HG03039 (cell line): Measurements from ENCODE around the gene KRTAP29-1.
"Not testable (repeated sequence)": the region's sequence is repeated elsewhere in the genome, so short reads cannot be mapped to it uniquely, and the experiment has no call there.

Source experiments
- ATAC-seq: cut with Tn5 transposase; IDR thresholded peaks from one replicate; pipeline ENCODE4 v1.9.1; 2021; ENCODE audit warnings: mild to moderate bottlenecking, moderate library complexity; ENCODE audit not compliant: unreplicated experiment

Gene KRTAP29-1

GRCh38 chr17:41302981-41303380 is 330 bp upstream of the KRTAP29-1 start:
- no peak for ATAC-seq

GRCh38 chr17:41301204-41301790 is 1.4 kb downstream of the KRTAP29-1 start:
- no peak for ATAC-seq

GRCh38 chr17:41298458-41299135 is 4.1 kb downstream of the KRTAP29-1 start:
- no peak for ATAC-seq

- no peak for ATAC-seq
Measured at GRCh38 chr17:41296846-41297245, 5.8 kb downstream of the KRTAP29-1 start.

GRCh38 chr17:41294016-41294415 is 8.6 kb downstream of the KRTAP29-1 start:
- ATAC-seq = no peak

GRCh38 chr17:41287050-41287449 is 15.6 kb downstream of the KRTAP29-1 start:
- ATAC-seq = no peak

- no peak for ATAC-seq
Measured at GRCh38 chr17:41284546-41284945, 18.1 kb downstream of the KRTAP29-1 start.

- ATAC-seq = no peak
Measured at GRCh38 chr17:41284043-41284442, 18.6 kb downstream of the KRTAP29-1 start.

- ATAC-seq = no peak
Measured at GRCh38 chr17:41278176-41278955, 24.3 kb downstream of the KRTAP29-1 start.

GRCh38 chr17:41275648-41276190 is 26.9 kb downstream of the KRTAP29-1 start, which contains the start of gene KRTAP9-7:
TSS of gene KRTAP9-7 (plus strand) at chr17:41275698. CDS start at chr17:41275698, 0 bp downstream.
- ATAC-seq = not testable (repeated sequence)

GRCh38 chr17:41271858-41272257 is 30.8 kb downstream of the KRTAP29-1 start:
- ATAC-seq = no peak

GRCh38 chr17:41271323-41271722 is 31.3 kb downstream of the KRTAP29-1 start:
- ATAC-seq = not testable (repeated sequence)

- no peak for ATAC-seq
Measured at GRCh38 chr17:41267711-41268110, 34.9 kb downstream of the KRTAP29-1 start.

GRCh38 chr17:41265078-41265477 is 37.6 kb downstream of the KRTAP29-1 start, which contains the start of gene KRTAP9-6:
TSS of gene KRTAP9-6 (plus strand) at chr17:41265378. CDS start at chr17:41265378, 0 bp downstream.
- no peak for ATAC-seq

- ATAC-seq = no peak
Measured at GRCh38 chr17:41264599-41264998, 38.1 kb downstream of the KRTAP29-1 start.

- ATAC-seq = no peak
Measured at GRCh38 chr17:41263212-41263611, 39.4 kb downstream of the KRTAP29-1 start.

GRCh38 chr17:41258406-41258805 is 44.2 kb downstream of the KRTAP29-1 start:
- no peak for ATAC-seq

GRCh38 chr17:41256291-41256685 is 46.4 kb downstream of the KRTAP29-1 start:
- ATAC-seq = no peak

GRCh38 chr17:41255381-41256290 is 47.0 kb downstream of the KRTAP29-1 start, which contains the start of gene KRTAP9-9:
TSS of gene KRTAP9-9 (plus strand) at chr17:41255384.
- not testable (repeated sequence) for ATAC-seq

GRCh38 chr17:41254861-41255260 is 47.8 kb downstream of the KRTAP29-1 start:
- ATAC-seq = no peak
